Mesenchymal stem cell (in vitro differentiated cells and primary cell): Measurements from ENCODE around the gene WDFY2.
"Not testable (repeated sequence)": the region's sequence is repeated elsewhere in the genome, so short reads cannot be mapped to it uniquely, and the experiment has no call there.

Experiments used
- DNase-seq: peaks from one replicate; pipeline ENCODE4 v3.0.0-alpha.2; 2013
- H2AFZ ChIP-seq: one replicate; pipeline ENCODE4 v1.6.1; 2013; ENCODE audit warnings: low read depth, mild to moderate bottlenecking, control low read depth, inconsistent platforms, low read length, moderate library complexity
- H2AK5ac ChIP-seq: 2 replicates; pipeline ENCODE4 v1.6.1; 2013; ENCODE audit warnings: low read length, moderate library complexity, mild to moderate bottlenecking, inconsistent platforms; ENCODE audit not compliant: severe bottlenecking
- H2BK120ac ChIP-seq: one replicate; pipeline ENCODE4 v1.6.1; 2013; ENCODE audit warnings: low read depth, mild to moderate bottlenecking, inconsistent platforms, low read length, moderate library complexity
- H2BK12ac ChIP-seq, 2 experiments: one replicate each; pipeline ENCODE4 v1.6.1; 2013; ENCODE audit warnings: inconsistent platforms in 2 of 2, low read length in 2 of 2, mild to moderate bottlenecking in 2 of 2, moderate library complexity in 2 of 2, control low read depth in 1 of 2
- H2BK15ac ChIP-seq: one replicate; pipeline ENCODE4 v1.6.1; 2013; ENCODE audit warnings: mild to moderate bottlenecking, low read depth, inconsistent platforms; ENCODE audit not compliant: poor library complexity, severe bottlenecking
- H2BK5ac ChIP-seq: 2 replicates; pipeline ENCODE4 v1.6.1; 2013; ENCODE audit warnings: low read depth, mild to moderate bottlenecking, low read length, control low read depth, inconsistent platforms; ENCODE audit not compliant: poor library complexity, severe bottlenecking
- H3K14ac ChIP-seq, 2 experiments: one replicate each; pipeline ENCODE4 v1.6.1; 2013; ENCODE audit warnings: inconsistent platforms in 2 of 2, low read length in 2 of 2, control low read depth in 1 of 2, mild to moderate bottlenecking in 1 of 2, moderate library complexity in 1 of 2
- H3K18ac ChIP-seq, 2 experiments: one replicate each; pipeline ENCODE4 v1.6.1; 2013; ENCODE audit warnings: inconsistent platforms in 2 of 2, low read length in 2 of 2, control low read depth in 1 of 2, low read depth in 1 of 2, mild to moderate bottlenecking in 1 of 2
- H3K23ac ChIP-seq, 2 experiments: one replicate each; pipeline ENCODE4 v1.6.1; 2013; ENCODE audit warnings: inconsistent platforms in 2 of 2, low read length in 2 of 2, mild to moderate bottlenecking in 2 of 2, moderate library complexity in 2 of 2, control low read depth in 1 of 2
- H3K27ac ChIP-seq: 2 replicates; pipeline ENCODE4 v1.5.1; 2013; ENCODE audit warnings: mild to moderate bottlenecking, moderate library complexity, low read length, control low read depth, inconsistent platforms; ENCODE audit not compliant: poor library complexity, severe bottlenecking
- H3K27me3 ChIP-seq, 2 experiments: 2 replicates each; pipeline versions ENCODE4 v1.6.1 to v1.7.0; 2013; ENCODE audit warnings: low read length in 2 of 2, mild to moderate bottlenecking in 2 of 2, moderate library complexity in 2 of 2, control low read depth in 1 of 2, inconsistent platforms in 1 of 2; ENCODE audit not compliant: control insufficient read depth in 1 of 2, insufficient read depth in 1 of 2
- H3K36me3 ChIP-seq, 2 experiments: 2 replicates each; pipeline versions ENCODE4 v1.6.1 to v1.7.0; 2013; ENCODE audit warnings: low read length in 2 of 2, control low read depth in 1 of 2, inconsistent platforms in 1 of 2, low read depth in 1 of 2, mild to moderate bottlenecking in 1 of 2; ENCODE audit not compliant: insufficient read depth in 2 of 2, control insufficient read depth in 1 of 2
- H3K4ac ChIP-seq, 2 experiments: one replicate each; pipeline ENCODE4 v1.6.1; 2013; ENCODE audit warnings: inconsistent platforms in 2 of 2, low read length in 2 of 2, mild to moderate bottlenecking in 2 of 2, moderate library complexity in 2 of 2, control low read depth in 1 of 2, low read depth in 1 of 2
- H3K4me1 ChIP-seq: 2 replicates; pipeline ENCODE4 v1.6.1; 2013; ENCODE audit warnings: low read depth, low read length, control low read depth; ENCODE audit not compliant: control insufficient read depth, insufficient read depth
- H3K4me2 ChIP-seq: 2 replicates; pipeline ENCODE4 v1.6.1; 2013; ENCODE audit warnings: low read length, mild to moderate bottlenecking, inconsistent platforms; ENCODE audit not compliant: poor library complexity, severe bottlenecking
- H3K4me3 ChIP-seq, 2 experiments: 2 replicates each; pipeline versions ENCODE4 v1.5.1 to v1.7.0; 2013; ENCODE audit warnings: low read length in 2 of 2, mild to moderate bottlenecking in 2 of 2, control low read depth in 1 of 2, low read depth in 1 of 2; ENCODE audit not compliant: insufficient read depth in 1 of 2
- H3K79me1 ChIP-seq: replicated peaks from 2 replicates; pipeline ENCODE4 v1.6.1; 2013; ENCODE audit warnings: mild to moderate bottlenecking, control low read depth, low read length, inconsistent platforms; ENCODE audit not compliant: poor library complexity, severe bottlenecking
- H3K9ac ChIP-seq: 2 replicates; pipeline ENCODE4 v1.7.0; 2013; ENCODE audit warnings: mild to moderate bottlenecking, low read length, moderate library complexity
- H3K9me3 ChIP-seq: 2 replicates; pipeline ENCODE4 v1.7.0; 2013; ENCODE audit warnings: mild to moderate bottlenecking, low read length; ENCODE audit not compliant: control insufficient read depth
- H4K8ac ChIP-seq: one replicate; pipeline ENCODE4 v1.6.1; 2013; ENCODE audit warnings: inconsistent platforms, mild to moderate bottlenecking, low read length, moderate library complexity
- H4K91ac ChIP-seq: one replicate; pipeline ENCODE4 v1.6.1; 2013; ENCODE audit warnings: mild to moderate bottlenecking, low read length, inconsistent platforms
- WGBS: methylation state at CpG from one replicate; pipeline ENCODE4 v1.1.7; 2013; ENCODE audit warnings: mixed read lengths; 5-methylcytosine and 5-hydroxymethylcytosine counted together

WDFY2 gene

GRCh38 chr13:51640696-51641095 lies 56.4 kb downstream of the WDFY2 start:
- H3K79me1 ChIP-seq, H3K18ac ChIP-seq, H3K4me3 ChIP-seq, H3K4ac ChIP-seq, H2BK15ac ChIP-seq, H2BK12ac ChIP-seq, H3K4me2 ChIP-seq, H2BK120ac ChIP-seq, H3K23ac ChIP-seq, H4K8ac ChIP-seq, DNase-seq, H3K27ac ChIP-seq, H4K91ac ChIP-seq, H3K27me3 ChIP-seq, H3K36me3 ChIP-seq, H3K14ac ChIP-seq, H2BK5ac ChIP-seq, H3K9me3 ChIP-seq, H2AFZ ChIP-seq, H3K9ac ChIP-seq, H2AK5ac ChIP-seq, H3K4me1 ChIP-seq: not testable (repeated sequence)
- WGBS, result 100% methylated on average over 2 of the region's 5 CpGs

DNA sequence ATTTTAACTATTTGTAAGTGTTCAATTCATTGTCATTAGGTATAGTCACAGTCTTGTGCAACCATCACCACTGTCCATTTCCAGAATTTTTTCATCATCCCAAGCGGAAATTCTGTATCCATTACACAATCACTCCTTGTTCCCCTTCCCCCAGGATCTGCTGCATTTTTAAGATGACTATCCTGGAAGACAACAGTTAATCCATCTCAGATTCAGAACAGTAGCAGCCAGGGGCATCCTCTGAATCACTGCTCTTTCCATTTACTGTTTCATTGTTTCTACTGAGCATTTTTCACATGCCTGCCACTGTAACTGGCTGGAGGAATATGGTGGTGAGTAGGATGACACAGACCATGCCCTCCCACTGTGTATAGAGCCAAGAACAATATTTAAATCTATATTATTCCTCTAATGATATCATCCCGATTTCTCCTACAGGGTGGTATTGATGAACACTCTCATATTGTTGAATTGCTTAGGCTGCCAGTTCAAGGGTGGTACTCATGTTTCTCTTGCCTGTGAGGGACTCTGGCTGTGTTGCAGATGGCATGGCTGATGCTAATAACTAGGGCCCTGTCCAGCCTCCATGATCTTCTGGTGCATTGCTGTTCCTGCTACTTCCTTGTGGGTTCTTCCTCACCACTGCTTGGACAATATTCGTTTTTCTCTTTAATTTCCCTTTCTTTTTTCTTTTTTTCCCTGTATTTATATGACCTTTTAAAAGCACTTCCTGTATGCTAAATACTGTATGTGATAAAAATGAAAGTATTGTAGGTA lies 59.0 kb downstream of the WDFY2 start:
- Histone ChIP-seq H3K14ac (no peak overlapping the region), H2BK12ac (peak overlapping the region; percentile 90 to 98), H2BK120ac (no peak overlapping the region), H4K8ac (peak overlapping the region; percentile 71), H3K18ac (peak overlapping the region; percentile 91 to 95), H3K9me3 (no peaks in the 10 kb centered on the region), H3K4me2 (no peak overlapping the region), H3K36me3 (no peaks in the 10 kb centered on the region), H3K4me3 (peak overlapping the region in 1 of 2 experiments; percentile 39), H3K4me1 (peaks cover 7% of the 10 kb centered on the region), H3K27ac (peak overlapping the region; percentile 100), H2BK15ac (no peak overlapping the region), H3K9ac (peak overlapping the region; percentile 91), H3K4ac (peak overlapping the region; percentile 86 to 90), H4K91ac (peak overlapping the region; percentile 91), H2AK5ac (peak overlapping the region; percentile 94), H3K79me1 (peaks cover 15% of the 10 kb centered on the region), H2BK5ac (peak overlapping the region; percentile 98), H2AFZ (no peak overlapping the region), H3K23ac (no peak overlapping the region), H3K27me3 (no peaks in the 10 kb centered on the region)
- peak; percentile 95 for DNase-seq
- WGBS, result 3% methylated on average over 2 of the region's 3 CpGs

GRCh38 chr13:51643882-51644281 lies 59.6 kb downstream of the WDFY2 start:
- Histone ChIP-seq H3K18ac (no peak overlapping the region), H2BK120ac (no peak overlapping the region), H3K23ac (no peak overlapping the region), H2AFZ (no peak overlapping the region), H2BK15ac (no peak overlapping the region), H2BK12ac (no peak overlapping the region), H3K79me1 (peaks cover 15% of the 10 kb centered on the region), H3K4ac (no peak overlapping the region), H4K91ac (no peak overlapping the region), H3K4me3 (peak overlapping the region in 1 of 2 experiments; percentile 39), H3K27ac (peak overlapping the region; percentile 100), H2BK5ac (no peak overlapping the region), H4K8ac (no peak overlapping the region), H3K36me3 (no peaks in the 10 kb centered on the region), H3K14ac (no peak overlapping the region), H3K9me3 (no peaks in the 10 kb centered on the region), H3K4me2 (no peak overlapping the region), H3K9ac (peak overlapping the region; percentile 91), H3K4me1 (peaks cover 7% of the 10 kb centered on the region), H2AK5ac (no peak overlapping the region), H3K27me3 (no peaks in the 10 kb centered on the region)
- WGBS, result 0% methylated on average over 1 of the region's 1 CpG
- peak; percentile 94 for DNase-seq

DNA sequence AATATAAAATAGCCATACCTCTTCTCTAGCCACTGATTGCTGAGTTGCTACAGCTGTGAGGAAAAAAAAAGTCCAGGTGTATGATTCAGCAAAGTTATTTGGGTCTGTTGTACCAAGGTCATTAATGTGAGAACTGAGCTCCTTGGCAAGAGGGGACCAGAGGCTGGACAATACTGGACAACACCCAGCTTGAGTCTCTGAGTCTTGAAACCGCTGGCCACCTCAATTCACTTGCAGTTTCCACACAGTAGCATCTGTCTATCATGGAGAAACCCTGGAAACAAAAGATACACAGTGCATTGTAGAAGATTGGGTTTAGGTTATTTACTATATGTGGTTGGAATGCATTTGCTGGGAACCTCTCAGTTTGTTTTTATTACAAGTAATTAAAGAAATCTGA lies 60.4 kb downstream of the WDFY2 start:
- H3K36me3 ChIP-seq, result no peaks in the 10 kb centered on the region
- DNase-seq, result peak; percentile 87
- peak overlapping the region; percentile 65 for H2BK120ac ChIP-seq
- H3K14ac ChIP-seq, result no peak overlapping the region
- H3K4me2 ChIP-seq, result peak overlapping the region; percentile 0
- no peak overlapping the region for H2AFZ ChIP-seq
- H3K18ac ChIP-seq, result peak overlapping the region in 1 of 2 experiments; percentile 61
- H2AK5ac ChIP-seq, result peak overlapping the region; percentile 73
- no peak overlapping the region for H3K23ac ChIP-seq
- H3K4me1 ChIP-seq, result peaks cover 7% of the 10 kb centered on the region
- peak overlapping the region; percentile 62 for H4K8ac ChIP-seq
- peak overlapping the region in 1 of 2 experiments; percentile 39 for H3K4me3 ChIP-seq
- H2BK5ac ChIP-seq, result peak overlapping the region; percentile 9
- peaks cover 17% of the 10 kb centered on the region for H3K79me1 ChIP-seq
- H3K9ac ChIP-seq, result peak overlapping the region; percentile 91
- H4K91ac ChIP-seq, result no peak overlapping the region
- peak overlapping the region in 1 of 2 experiments; percentile 85 for H3K4ac ChIP-seq
- peak overlapping the region; percentile 85 for H3K27ac ChIP-seq
- no peaks in the 10 kb centered on the region for H3K9me3 ChIP-seq
- H3K27me3 ChIP-seq, result no peaks in the 10 kb centered on the region
- H2BK15ac ChIP-seq, result peak overlapping the region; percentile 17
- H2BK12ac ChIP-seq, result peak overlapping the region; percentile 15 to 29
- no CpG with 5 or more reads among the region's 1 CpG for WGBS
